Stimulated activated naive B cell treated with anti-CD40 and anti-IgM and Interleukin-4, amounts not matched to agents 10 μg/mL and 1 μg/mL and 100 μg/mL, for 72 hours (primary cell): ENCODE measurements around the gene SSX3.
"Not testable (repeated sequence)": the region's sequence is repeated elsewhere in the genome, so short reads cannot be mapped to it uniquely, and the experiment has no call there.

Experiments used
- ATAC-seq, 2 donors: fragments of 150-1000 bp; cut with Tn5 transposase; replicated peaks; 2 replicates each; pipeline ENCODE4 v1.10.0; 2021; ENCODE audit warnings: moderate library complexity in 1 of 2
- DNase-seq: peaks from one replicate; pipeline ENCODE4 v3.0.0; 2021
- H3K27ac Mint-ChIP-seq: one replicate; pipeline ENCODE4 v1.8.0; 2022; ENCODE audit warnings: mild to moderate bottlenecking, mixed read lengths
- H3K27me3 Mint-ChIP-seq, 2 donors: one replicate each; pipeline ENCODE4 v1.8.0; 2022; ENCODE audit warnings: mixed read lengths in 2 of 2
- H3K36me3 Mint-ChIP-seq, 2 donors: one replicate each; pipeline ENCODE4 v1.8.0; 2022; ENCODE audit warnings: mixed read lengths in 2 of 2, mild to moderate bottlenecking in 1 of 2
- H3K4me1 Mint-ChIP-seq, 2 donors: one replicate each; pipeline ENCODE4 v1.8.0; 2022; ENCODE audit warnings: mixed read lengths in 2 of 2, mild to moderate bottlenecking in 1 of 2
- H3K4me3 Mint-ChIP-seq, 2 donors: one replicate each; pipeline ENCODE4 v1.8.0; 2022; ENCODE audit warnings: mild to moderate bottlenecking in 2 of 2, mixed read lengths in 2 of 2, moderate library complexity in 1 of 2
- H3K9me3 Mint-ChIP-seq, 2 donors: one replicate each; pipeline ENCODE4 v1.8.0; 2022; ENCODE audit warnings: mixed read lengths in 2 of 2, mild to moderate bottlenecking in 1 of 2

The SSX3 gene, protein sequence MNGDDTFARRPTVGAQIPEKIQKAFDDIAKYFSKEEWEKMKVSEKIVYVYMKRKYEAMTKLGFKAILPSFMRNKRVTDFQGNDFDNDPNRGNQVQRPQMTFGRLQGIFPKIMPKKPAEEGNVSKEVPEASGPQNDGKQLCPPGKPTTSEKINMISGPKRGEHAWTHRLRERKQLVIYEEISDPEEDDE

DNA sequence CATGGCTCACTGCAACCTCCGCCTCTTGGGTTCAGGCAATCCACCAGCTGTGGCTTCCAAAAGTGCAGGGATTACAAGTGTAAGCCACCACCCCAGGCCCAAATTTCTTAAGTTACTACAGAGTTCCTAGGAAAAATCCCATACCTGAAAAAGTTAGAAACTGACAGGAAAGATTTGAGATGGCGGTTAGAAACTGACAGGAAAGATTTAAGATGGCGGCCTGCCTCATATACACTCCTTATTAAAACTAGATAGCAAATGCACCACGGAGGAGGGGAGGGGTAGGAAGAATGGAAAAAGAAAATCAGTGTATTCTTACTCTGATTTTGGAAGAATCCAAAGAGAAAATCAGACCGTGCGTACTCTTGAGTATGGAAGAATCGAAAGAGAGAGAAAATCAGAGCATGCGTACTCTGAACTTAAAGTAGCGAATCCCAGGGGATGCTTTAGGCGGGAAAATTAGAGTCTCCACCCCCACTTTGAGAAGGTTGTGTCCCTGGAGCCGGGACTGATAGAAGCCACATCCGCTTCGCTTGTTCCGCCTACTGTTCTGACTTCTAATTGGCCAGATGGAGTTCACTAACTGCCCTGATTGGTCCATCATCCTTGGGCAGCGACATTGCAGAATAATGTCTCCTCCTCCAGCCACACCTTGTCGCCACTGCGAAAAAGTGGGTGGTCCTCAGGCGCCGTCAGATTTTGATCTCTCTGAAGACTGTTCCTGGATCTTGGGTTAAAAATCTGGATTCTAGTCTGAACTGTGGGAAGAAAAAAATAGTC lies at the start of gene SSX3:
SSX3 (minus strand) TSS at position 389 of the 780 bp plus-strand sequence. CDS start 1,454 bp downstream, outside the sequence.
- not testable (repeated sequence) for H3K4me3 Mint-ChIP-seq, H3K27ac Mint-ChIP-seq, ATAC-seq, DNase-seq, H3K9me3 Mint-ChIP-seq, H3K36me3 Mint-ChIP-seq, H3K4me1 Mint-ChIP-seq, H3K27me3 Mint-ChIP-seq

DNA sequence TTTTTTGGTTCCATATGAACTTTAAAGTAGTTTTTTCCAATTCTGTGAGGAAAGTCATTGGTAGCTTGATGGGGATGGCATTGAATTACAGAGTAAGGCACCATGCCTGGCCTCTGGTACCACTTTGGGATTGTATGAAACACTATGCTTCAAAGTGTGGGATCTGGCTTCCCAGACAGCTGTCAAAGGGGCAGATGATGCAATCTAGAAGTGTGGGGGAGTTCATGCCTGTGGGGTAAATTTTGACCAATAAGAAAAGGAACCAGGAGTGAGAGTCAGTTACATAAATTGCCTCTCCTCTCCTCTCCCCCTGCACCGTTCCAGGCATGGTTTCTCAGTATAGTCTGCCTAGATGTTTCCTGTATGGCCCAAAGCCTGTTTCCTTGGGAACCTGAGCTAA lies 41.3 kb upstream of the SSX3 start:
- not testable (repeated sequence) for ATAC-seq, H3K9me3 Mint-ChIP-seq

DNA sequence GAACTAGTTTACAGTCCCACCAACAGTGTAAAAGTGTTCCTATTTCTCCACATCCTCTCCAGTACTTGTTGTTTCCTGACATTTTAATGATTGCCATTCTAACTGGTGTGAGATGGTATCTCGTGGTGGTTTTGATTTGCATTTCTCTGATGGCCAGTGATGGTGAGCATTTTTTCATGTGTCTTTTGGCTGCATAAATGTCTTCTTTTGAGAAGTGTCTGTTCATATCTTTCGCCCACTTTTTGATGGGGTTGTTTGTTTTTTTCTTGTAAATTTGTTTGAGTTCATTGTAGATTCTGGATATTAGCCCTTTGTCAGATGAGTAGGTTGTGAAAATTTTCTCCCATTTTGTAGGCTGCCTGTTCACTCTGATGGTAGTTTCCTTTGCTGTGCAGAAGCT lies 40.4 kb upstream of the SSX3 start:
- not testable (repeated sequence) for H3K4me1 Mint-ChIP-seq, H3K27ac Mint-ChIP-seq, ATAC-seq, H3K4me3 Mint-ChIP-seq, H3K9me3 Mint-ChIP-seq, H3K36me3 Mint-ChIP-seq, H3K27me3 Mint-ChIP-seq, DNase-seq

More for the DNA sequence above, 41.3 kb upstream of the SSX3 start:
- DNase-seq, H3K4me1 Mint-ChIP-seq, H3K4me3 Mint-ChIP-seq, H3K36me3 Mint-ChIP-seq, H3K27me3 Mint-ChIP-seq, H3K27ac Mint-ChIP-seq: not testable (repeated sequence)

DNA sequence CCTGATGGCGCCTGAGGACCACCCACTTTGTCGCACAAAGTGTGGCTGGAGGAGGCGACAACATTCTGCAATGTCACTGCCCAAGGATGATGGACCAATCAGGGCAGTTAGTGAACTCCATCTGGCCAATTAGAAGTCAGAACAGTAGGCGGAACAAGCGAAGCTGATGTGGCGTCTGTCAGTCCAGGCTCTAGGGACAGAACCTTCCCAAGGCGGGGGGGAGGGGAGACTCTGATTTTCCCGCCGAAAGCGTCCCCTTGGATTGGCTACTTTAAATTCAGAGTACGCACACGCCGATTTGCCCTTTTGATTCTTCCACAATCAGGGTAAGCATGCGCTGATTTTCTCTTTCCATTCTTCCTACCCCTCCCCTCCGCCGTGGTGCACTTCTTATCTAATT lies 26.7 kb upstream of the SSX3 start, which contains the start of gene SSX4:
SSX4 (plus strand) TSS at position 301 of the 400 bp plus-strand sequence. CDS start 515 bp downstream, outside the sequence.
- not testable (repeated sequence) for H3K4me1 Mint-ChIP-seq, DNase-seq, ATAC-seq, H3K27me3 Mint-ChIP-seq, H3K36me3 Mint-ChIP-seq, H3K9me3 Mint-ChIP-seq, H3K4me3 Mint-ChIP-seq, H3K27ac Mint-ChIP-seq

DNA sequence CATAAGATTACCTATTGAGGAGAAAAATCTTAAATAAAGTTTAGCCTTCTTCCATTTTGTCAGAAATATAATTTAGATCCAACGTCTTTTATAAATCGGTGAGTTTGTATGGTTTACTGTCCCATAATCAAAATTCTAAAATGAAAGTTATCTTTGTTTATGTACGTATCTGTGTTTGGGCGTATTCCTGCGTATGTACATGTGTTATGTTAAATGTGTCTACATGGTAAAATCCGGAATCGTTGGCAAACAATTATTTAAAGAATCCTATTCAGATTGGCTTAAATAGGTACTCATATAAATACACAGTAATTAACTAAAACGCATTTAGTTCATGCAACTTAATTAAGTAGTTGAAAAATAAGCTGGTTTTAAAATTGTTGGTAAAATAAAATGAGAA lies 13.9 kb upstream of the SSX3 start:
- not testable (repeated sequence) for H3K27ac Mint-ChIP-seq, H3K27me3 Mint-ChIP-seq, H3K4me3 Mint-ChIP-seq, H3K4me1 Mint-ChIP-seq, DNase-seq, H3K9me3 Mint-ChIP-seq, H3K36me3 Mint-ChIP-seq, ATAC-seq

DNA sequence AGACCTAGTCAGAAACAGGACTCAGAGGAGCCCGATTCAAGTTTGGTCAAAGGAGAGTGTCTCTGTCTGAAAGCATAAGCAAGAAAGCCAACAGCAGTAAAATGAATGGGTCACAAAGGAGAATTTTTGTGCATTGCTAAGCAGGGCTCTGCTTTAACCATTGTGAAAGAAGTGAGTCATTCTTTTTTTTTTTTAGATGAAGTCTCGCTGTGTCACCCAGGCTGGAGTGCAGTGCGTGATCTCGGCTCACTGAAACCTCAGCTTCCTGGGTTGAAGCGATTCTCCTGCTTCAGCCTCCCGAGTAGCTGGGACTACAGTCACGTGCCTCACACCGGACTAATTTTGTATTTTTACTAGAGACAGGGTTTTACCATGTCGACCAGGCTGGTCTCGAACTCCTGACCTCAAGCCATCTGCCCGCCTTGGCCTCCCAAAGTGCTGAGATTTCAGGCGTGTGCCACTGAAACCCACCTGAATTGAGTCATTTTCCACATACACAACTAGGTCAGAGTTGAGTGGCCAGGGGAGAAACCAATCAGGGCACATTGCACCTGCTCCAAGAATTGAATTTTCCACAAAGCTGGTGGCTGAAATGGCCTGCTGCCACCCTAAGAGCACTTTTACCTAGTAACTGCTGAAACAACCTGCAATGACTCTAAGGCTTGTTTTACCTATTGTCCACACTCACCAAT lies 11.4 kb upstream of the SSX3 start:
- H3K9me3 Mint-ChIP-seq, H3K4me3 Mint-ChIP-seq, H3K27ac Mint-ChIP-seq, H3K36me3 Mint-ChIP-seq, DNase-seq, H3K27me3 Mint-ChIP-seq, H3K4me1 Mint-ChIP-seq: not testable (repeated sequence)
- ATAC-seq, result peak in 1 of 2 donors; percentile 53

DNA sequence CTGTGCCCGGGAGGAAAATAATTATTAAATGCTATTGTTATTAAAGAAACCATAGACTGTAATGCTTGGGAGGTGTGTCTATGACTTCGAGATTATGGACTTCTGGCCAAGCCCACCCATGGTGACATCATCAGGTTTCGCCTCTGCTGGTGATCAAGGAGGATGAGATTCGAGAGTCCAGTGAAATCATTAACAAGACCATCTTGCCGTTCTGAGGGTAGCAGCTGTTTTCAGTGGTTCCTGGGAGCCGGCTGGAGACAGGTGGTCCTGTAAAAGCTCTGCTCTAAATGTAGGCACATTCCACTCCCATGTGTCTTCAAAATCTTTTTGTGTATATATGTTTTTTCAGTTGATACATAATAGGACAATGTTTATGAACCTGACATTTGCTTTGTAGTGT lies 2.8 kb upstream of the SSX3 start:
- H3K36me3 Mint-ChIP-seq, DNase-seq, H3K4me3 Mint-ChIP-seq, H3K27ac Mint-ChIP-seq, H3K27me3 Mint-ChIP-seq, H3K9me3 Mint-ChIP-seq, ATAC-seq, H3K4me1 Mint-ChIP-seq: not testable (repeated sequence)

DNA sequence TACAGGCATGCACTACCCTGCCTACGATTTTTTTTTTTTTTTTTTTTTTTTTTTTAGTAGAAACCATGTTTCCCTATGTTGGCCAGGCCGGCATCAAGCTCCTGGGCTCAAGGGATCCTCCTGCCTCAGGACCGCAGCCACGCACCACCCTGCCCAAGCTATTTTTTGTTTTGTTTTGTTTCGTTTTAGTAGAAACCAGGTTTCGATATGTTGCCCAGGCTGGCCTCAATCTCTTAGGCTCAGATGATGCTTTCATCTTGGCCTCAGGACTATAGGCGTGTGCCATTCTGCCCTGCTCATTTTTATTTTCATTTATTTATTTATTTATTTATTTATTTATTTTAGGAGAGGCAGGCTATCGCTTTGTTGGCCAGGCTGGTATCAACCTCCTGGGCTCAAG lies 1.2 kb upstream of the SSX3 start:
- H3K36me3 Mint-ChIP-seq, result no peaks in the 10 kb centered on the region
- no peak overlapping the region for H3K27ac Mint-ChIP-seq
- no peaks in the 10 kb centered on the region for H3K4me1 Mint-ChIP-seq
- no peaks in the 10 kb centered on the region for H3K9me3 Mint-ChIP-seq
- ATAC-seq (no peak), DNase-seq (no peak)
- H3K4me3 Mint-ChIP-seq, result no peak overlapping the region
- H3K27me3 Mint-ChIP-seq, result peaks cover 0 to 4% of the 10 kb centered on the region in 2 donors

DNA sequence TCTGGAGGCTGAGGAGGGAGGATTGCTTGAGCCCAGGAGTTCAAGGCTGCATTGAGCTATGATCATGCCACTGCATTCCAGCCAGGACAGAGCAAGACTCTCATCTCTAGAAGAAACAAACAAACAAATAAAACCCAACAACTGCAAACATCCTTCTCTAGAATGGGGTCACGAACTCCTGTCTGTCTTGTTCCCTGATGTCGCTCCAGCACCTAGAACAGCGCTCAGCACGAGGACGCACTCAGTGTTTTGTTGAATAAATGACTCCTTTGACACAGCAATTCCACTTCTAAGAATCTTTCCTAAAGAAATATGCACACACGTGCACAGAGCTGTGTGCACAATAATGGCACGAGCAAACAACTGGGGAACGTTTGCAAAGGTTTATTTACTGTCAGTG lies 10.4 kb downstream of the SSX3 start:
- DNase-seq, H3K27ac Mint-ChIP-seq, H3K4me3 Mint-ChIP-seq, H3K4me1 Mint-ChIP-seq, H3K27me3 Mint-ChIP-seq, H3K36me3 Mint-ChIP-seq, H3K9me3 Mint-ChIP-seq, ATAC-seq: not testable (repeated sequence)

DNA sequence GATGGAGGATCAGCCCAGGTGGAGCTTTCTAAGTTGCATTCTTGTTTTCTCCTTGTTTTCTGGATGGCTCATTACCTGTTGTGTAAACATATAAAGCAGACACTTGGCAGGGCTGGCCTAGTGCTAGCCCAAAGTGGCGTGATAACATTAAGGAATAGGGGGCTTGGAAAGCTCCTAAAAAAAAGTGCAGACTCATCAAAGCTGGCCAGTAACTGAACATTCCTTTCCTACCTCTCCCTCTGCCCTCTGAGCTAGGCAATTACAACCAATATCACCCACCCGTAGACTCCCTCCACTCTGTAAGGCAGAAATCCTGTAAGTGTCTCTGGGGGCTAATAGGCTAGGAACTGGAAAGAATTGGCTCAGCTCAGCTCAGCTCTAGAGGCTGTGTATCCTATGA lies 42.5 kb downstream of the SSX3 start:
- peaks cover 0 to 10% of the 10 kb centered on the region in 2 donors for H3K27me3 Mint-ChIP-seq
- H3K9me3 Mint-ChIP-seq, DNase-seq, ATAC-seq, H3K4me3 Mint-ChIP-seq, H3K4me1 Mint-ChIP-seq, H3K36me3 Mint-ChIP-seq, H3K27ac Mint-ChIP-seq: not testable (repeated sequence)

DNA sequence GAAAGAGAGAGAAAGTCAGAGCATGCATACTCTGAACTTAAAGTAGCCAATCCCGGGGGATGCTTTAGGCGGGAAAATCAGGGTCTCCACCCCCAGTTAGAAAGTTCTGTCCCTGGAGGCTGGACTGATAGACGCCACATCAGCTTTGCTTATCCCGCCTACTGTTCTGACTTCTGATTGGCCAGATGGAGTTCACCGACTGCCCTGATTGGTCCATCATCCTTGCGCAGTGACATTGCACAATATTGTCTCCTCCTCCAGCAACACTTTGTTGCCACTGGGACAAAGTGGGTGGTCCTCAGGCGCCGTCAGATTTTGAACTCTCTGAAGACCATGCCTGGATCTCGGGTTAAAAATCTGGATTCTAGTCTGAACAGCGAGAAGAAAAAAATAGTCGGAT lies 50.3 kb downstream of the SSX3 start:
- DNase-seq (no peak), ATAC-seq (no peak)
- Mint-ChIP-seq H3K4me1 (no peaks in the 10 kb centered on the region), H3K9me3 (no peaks in the 10 kb centered on the region), H3K36me3 (no peaks in the 10 kb centered on the region), H3K4me3 (no peak overlapping the region), H3K27me3 (peaks cover 6 to 15% of the 10 kb centered on the region in 2 donors), H3K27ac (no peak overlapping the region)
